ENCODE results near the gene ZNF804A. TPM values are rescaled to one million over a fixed set of nuclear protein-coding genes. Genes with fewer than 3 reads are reported as not detected.

ZNF804A gene
- total RNA-seq, 3 donors from 2014 or later (not counting 1 experiment from before 2014, with no cell fraction given), result 0.12 to 0.25 TPM; not detected in 1

DNA sequence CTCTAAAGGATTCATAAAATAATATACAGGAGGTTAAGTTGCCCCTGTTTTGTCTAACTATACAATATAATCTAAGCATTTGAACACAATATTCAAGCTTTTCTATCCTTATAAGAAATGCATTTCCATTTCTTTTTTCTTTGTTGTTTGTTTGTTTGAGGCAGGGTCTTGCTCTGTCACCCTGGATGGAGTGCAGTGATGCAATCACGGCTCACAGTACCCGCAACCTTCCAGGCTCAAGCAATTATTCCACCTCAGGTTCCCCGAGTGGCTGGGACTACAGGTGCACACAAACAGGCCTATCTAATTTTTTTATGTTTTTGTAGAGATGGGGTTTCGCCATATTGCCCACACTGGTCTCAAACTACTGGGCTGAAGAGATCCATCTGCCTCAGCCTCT, 307.8 kb downstream of the ZNF804A start:
- Mint-ChIP-seq H3K27ac (no peak overlapping the region), H3K4me3 (no peak overlapping the region), H3K4me1 (no peaks in the 10 kb centered on the region), H3K9me3 (peaks cover 8 to 17% of the 10 kb centered on the region in 2 donors), H3K27me3 (ENCODE audit: low read depth in 2 of 2) (no peaks in the 10 kb centered on the region), H3K36me3 (no peaks in the 10 kb centered on the region)
- no peaks in the 10 kb centered on the region for H3K27me3 ChIP-seq (ENCODE audit: control insufficient read depth, insufficient read depth, low read length)
- H3K36me3 ChIP-seq (ENCODE audit: control insufficient read depth, insufficient read depth, low read length), result no peaks in the 10 kb centered on the region
- intact Hi-C loops (cut with micrococcal nuclease), result no loop called here
- peaks cover 9% of the 10 kb centered on the region for H3K9me3 ChIP-seq (ENCODE audit: control insufficient read depth, insufficient read depth, low read length)
- H3K27ac ChIP-seq (ENCODE audit: low read length), result no peak overlapping the region
- TF ChIP-seq, protein P1, sequence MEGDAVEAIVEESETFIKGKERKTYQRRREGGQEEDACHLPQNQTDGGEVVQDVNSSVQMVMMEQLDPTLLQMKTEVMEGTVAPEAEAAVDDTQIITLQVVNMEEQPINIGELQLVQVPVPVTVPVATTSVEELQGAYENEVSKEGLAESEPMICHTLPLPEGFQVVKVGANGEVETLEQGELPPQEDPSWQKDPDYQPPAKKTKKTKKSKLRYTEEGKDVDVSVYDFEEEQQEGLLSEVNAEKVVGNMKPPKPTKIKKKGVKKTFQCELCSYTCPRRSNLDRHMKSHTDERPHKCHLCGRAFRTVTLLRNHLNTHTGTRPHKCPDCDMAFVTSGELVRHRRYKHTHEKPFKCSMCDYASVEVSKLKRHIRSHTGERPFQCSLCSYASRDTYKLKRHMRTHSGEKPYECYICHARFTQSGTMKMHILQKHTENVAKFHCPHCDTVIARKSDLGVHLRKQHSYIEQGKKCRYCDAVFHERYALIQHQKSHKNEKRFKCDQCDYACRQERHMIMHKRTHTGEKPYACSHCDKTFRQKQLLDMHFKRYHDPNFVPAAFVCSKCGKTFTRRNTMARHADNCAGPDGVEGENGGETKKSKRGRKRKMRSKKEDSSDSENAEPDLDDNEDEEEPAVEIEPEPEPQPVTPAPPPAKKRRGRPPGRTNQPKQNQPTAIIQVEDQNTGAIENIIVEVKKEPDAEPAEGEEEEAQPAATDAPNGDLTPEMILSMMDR (IDR thresholded peaks at IDR 0.05), result no peak
- DNase-seq, result no peak
- ATAC-seq, result no peak
- H3K4me1 ChIP-seq (ENCODE audit: control insufficient read depth, insufficient read depth, low read length), result no peaks in the 10 kb centered on the region
- WGBS (ENCODE audit: insufficient coverage), result 77% methylated on average over 4 of the region's 4 CpGs
- H3K4me3 ChIP-seq (ENCODE audit: low read length), result no peak overlapping the region

- Mint-ChIP-seq H3K4me1 (no peaks in the 10 kb centered on the region), H3K27me3 (ENCODE audit: low read depth in 2 of 2) (no peaks in the 10 kb centered on the region), H3K27ac (no peak overlapping the region), H3K9me3 (peaks cover 9 to 21% of the 10 kb centered on the region in 2 donors), H3K36me3 (no peaks in the 10 kb centered on the region), H3K4me3 (no peak overlapping the region)
- intact Hi-C loops (cut with micrococcal nuclease), result no loop called here
- Histone ChIP-seq H3K4me3 (ENCODE audit: low read length) (no peak overlapping the region), H3K9me3 (ENCODE audit: control insufficient read depth, insufficient read depth, low read length) (peaks cover 9% of the 10 kb centered on the region), H3K27me3 (ENCODE audit: control insufficient read depth, insufficient read depth, low read length) (no peaks in the 10 kb centered on the region), H3K27ac (ENCODE audit: low read length) (no peak overlapping the region), H3K36me3 (ENCODE audit: control insufficient read depth, insufficient read depth, low read length) (no peaks in the 10 kb centered on the region), H3K4me1 (ENCODE audit: control insufficient read depth, insufficient read depth, low read length) (no peaks in the 10 kb centered on the region)
- ATAC-seq (no peak), DNase-seq (no peak)
- TF ChIP-seq, protein P1 (IDR thresholded peaks at IDR 0.05), result no peak
- WGBS (ENCODE audit: insufficient coverage), result 100% methylated on average over 1 of the region's 1 CpG
Measured at GRCh38 chr2:184906709-184907108, 308.4 kb downstream of the ZNF804A start.

DNA sequence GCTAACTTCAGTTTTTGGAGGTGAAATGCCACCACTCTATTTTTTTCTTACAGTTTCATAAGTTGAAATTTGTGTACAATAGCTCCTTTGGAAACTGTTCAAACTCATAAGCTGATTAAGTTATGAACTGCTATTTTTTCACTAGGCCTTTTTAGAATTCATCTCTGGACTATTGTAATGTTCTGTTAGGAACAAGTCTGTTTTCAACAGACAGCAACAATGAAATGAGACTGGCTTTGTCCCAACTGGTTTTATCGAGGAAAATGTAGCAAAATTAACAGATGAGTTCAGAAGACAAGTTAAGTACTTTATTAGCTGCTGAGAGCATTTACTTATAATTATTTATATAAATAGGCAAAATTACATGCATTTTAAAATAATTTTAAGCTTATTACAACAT, 310.6 kb downstream of the ZNF804A start:
- H3K36me3 ChIP-seq (ENCODE audit: control insufficient read depth, insufficient read depth, low read length), result no peaks in the 10 kb centered on the region
- H3K9me3 ChIP-seq (ENCODE audit: control insufficient read depth, insufficient read depth, low read length), result peaks cover 4% of the 10 kb centered on the region
- Mint-ChIP-seq H3K4me1 (no peaks in the 10 kb centered on the region), H3K36me3 (no peaks in the 10 kb centered on the region), H3K4me3 (no peak overlapping the region), H3K27ac (no peak overlapping the region), H3K9me3 (peaks cover 8 to 17% of the 10 kb centered on the region in 2 donors), H3K27me3 (ENCODE audit: low read depth in 2 of 2) (no peaks in the 10 kb centered on the region)
- 71% methylated on average over 1 of the region's 1 CpG for WGBS (ENCODE audit: insufficient coverage)
- no peaks in the 10 kb centered on the region for H3K27me3 ChIP-seq (ENCODE audit: control insufficient read depth, insufficient read depth, low read length)
- TF ChIP-seq, protein P1 (IDR thresholded peaks at IDR 0.05), result no peak
- no peak overlapping the region for H3K27ac ChIP-seq (ENCODE audit: low read length)
- no peaks in the 10 kb centered on the region for H3K4me1 ChIP-seq (ENCODE audit: control insufficient read depth, insufficient read depth, low read length)
- DNase-seq (no peak), ATAC-seq (no peak)
- H3K4me3 ChIP-seq (ENCODE audit: low read length), result no peak overlapping the region
- intact Hi-C loops (cut with micrococcal nuclease), result no loop called here

DNA sequence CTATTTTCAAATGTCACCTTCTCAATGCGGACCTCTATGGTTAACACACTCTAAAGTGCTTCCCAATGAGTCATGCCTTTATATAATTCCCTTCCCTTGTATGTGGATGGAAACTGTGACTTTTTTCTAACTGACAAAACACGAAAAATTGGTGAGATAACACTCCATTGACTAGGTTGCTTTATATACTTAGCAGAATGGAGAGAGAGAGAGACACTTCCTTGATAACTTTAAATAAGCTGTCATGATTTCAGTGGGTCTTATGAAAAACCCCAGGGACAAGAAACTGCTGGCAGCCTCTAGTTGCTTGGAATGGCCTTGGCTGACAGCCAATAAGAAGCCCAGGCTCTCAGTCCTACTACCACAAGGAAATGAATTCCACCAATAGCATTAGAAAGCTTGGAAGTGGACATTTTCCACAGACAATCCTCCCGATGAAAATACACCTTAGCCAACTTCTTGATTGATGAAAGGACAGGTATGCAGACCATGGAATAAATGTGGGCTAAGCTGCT, 322.2 kb downstream of the ZNF804A start:
- peaks cover 11 to 27% of the 10 kb centered on the region in 2 donors for H3K9me3 Mint-ChIP-seq

More for the DNA sequence above, 322.2 kb downstream of the ZNF804A start:
- H3K9me3 ChIP-seq (ENCODE audit: control insufficient read depth, insufficient read depth, low read length), result no peaks in the 10 kb centered on the region
- WGBS (ENCODE audit: insufficient coverage), result no CpG with 5 or more reads among the region's 3 CpGs
- H3K27ac Mint-ChIP-seq, result no peak overlapping the region
- DNase-seq (no peak), ATAC-seq (no peak)
- peaks cover 12% of the 10 kb centered on the region for H3K36me3 Mint-ChIP-seq
- H3K27me3 ChIP-seq (ENCODE audit: control insufficient read depth, insufficient read depth, low read length), result no peaks in the 10 kb centered on the region
- TF ChIP-seq, protein P1 (IDR thresholded peaks at IDR 0.05), result no peak
- H3K36me3 ChIP-seq (ENCODE audit: control insufficient read depth, insufficient read depth, low read length), result no peaks in the 10 kb centered on the region
- no peak overlapping the region for H3K4me3 ChIP-seq (ENCODE audit: low read length)
- no peak overlapping the region for H3K27ac ChIP-seq (ENCODE audit: low read length)
- H3K4me1 ChIP-seq (ENCODE audit: control insufficient read depth, insufficient read depth, low read length), result no peaks in the 10 kb centered on the region
- no peak overlapping the region for H3K4me3 Mint-ChIP-seq
- no peaks in the 10 kb centered on the region for H3K27me3 Mint-ChIP-seq (ENCODE audit: low read depth in 2 of 2)
- H3K4me1 Mint-ChIP-seq, result no peaks in the 10 kb centered on the region
- intact Hi-C loops (cut with micrococcal nuclease), result no loop called here
